Measurements from ENCODE around the gene IGSF10.

IGSF10 gene

DNA sequence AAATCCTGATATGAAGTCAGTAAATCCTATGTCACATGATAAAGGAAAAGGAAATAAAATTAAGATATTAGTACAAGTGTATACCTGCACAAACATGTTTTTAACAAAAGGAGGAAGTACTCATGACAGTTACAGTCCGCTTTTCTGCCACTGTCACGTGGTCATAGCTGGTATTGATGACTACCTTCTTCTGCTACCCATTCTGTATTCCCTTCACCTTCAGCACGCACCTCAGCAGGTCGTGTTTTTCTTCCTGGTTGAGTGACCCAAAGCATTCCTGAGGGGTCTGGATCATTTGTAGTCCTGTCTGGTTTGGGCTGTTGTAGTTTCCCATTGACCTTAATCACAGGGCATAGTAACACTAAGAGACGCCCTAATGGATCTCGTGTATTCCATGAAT, 41.1 kb downstream of the IGSF10 start:
- DNase-seq (ENCODE audit: low read depth) = no peak

DNA sequence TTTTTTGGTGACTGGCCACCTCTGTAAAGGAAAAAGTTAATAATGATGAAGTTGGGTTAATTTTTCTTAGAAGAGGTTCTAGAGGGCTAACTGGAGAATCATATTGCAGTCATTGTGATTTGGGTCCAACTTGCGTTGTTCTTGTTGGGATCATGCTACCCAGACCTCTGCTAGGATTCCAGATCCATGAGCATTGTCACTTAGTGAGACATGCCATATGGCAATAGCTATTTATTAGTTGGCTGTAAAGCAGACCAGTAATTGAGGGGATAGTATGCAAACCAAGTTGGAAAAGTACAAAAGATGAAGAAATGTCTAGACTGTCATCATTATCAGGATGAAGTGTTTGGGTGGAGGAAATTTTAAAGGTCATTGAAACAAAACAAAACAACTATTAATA, 45.6 kb downstream of the IGSF10 start:
- DNase-seq (ENCODE audit: low read depth) = no peak

DNA sequence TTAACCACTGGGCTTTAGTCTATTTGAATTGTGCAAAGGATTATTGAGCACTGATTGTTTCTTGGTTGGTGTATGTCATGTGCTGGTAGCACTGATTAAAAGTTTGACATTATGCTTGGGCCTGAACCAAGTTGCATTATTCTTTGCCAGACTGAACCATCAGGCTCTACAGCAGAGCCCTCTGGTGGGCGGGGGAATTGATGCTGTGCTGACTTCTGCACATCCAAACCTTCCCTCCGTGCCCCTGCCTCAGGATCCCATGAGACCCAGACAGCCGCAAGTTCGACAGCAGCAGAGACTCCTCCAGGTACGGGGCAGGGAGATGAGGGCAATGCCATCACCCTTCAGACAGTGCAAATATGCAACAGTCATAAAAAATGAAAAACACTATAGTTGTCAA, 47.9 kb downstream of the IGSF10 start:
- DNase-seq (ENCODE audit: low read depth) = no peak
